ENCODE data around the gene SGSM1. TPM values are rescaled to one million over a fixed set of nuclear protein-coding genes. Genes with fewer than 3 reads are reported as not detected.

SGSM1 gene
- total RNA-seq, 1 experiment from 2014 or later: 4.3 TPM

DNA sequence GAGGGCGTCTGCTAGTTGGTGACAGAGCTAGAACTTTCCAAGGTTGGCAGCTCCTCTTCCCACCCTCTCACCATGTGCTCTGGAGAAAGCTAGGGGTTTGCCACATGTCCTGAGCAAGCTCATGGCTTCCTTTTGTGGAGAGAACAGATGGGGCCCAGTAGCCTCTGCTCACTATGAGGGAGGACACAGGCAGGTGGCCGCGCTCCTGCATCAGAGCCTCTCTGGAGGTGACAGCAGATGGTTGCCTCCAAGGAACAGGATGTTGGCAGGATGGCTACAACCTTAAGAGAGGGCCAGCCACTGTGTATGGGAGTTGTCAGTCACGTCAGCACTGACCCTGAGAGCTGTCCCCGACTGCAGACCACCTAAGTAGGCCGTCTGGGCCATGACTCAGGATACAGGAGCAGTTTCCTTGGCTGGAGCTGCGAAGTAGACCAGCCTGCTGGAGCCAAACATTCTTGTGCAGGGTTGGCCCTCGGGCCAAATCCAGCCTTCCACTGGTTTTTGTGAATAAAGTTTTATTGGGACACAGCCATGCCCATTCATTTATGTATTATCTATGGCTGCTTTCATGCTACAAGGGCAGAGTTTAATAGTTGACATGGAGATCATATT lies 28.0 kb downstream of the SGSM1 start:
- H4K20me1 ChIP-seq (ENCODE audit: control insufficient read depth, insufficient read depth, insufficient read length): no peaks in the 10 kb centered on the region
- H3K56ac ChIP-seq (ENCODE audit: insufficient read length, low read depth, low read length): no peak overlapping the region
- H3K9me3 ChIP-seq (ENCODE audit: control insufficient read depth, low read depth, low read length): no peaks in the 10 kb centered on the region
- no peak overlapping the region for H3K23ac ChIP-seq (ENCODE audit: insufficient read length, low read depth, low read length)
- H2BK12ac ChIP-seq (ENCODE audit: insufficient read length, low read depth, low read length): no peak overlapping the region
- no peak overlapping the region; a peak in 1 of 5 replicates for H3K4me3 Mint-ChIP-seq
- H3K14ac ChIP-seq (ENCODE audit: insufficient read depth, low read length): no peak overlapping the region
- no peaks in the 10 kb centered on the region for H3K79me2 ChIP-seq (ENCODE audit: insufficient read depth, low read length)
- no peak overlapping the region for H2BK15ac ChIP-seq (ENCODE audit: low read depth, low read length)
- H3K4me1 Mint-ChIP-seq: peaks cover 34 to 46% of the 10 kb centered on the region in 2 experiments
- H3K27ac ChIP-seq (ENCODE audit: insufficient read length, low read depth, low read length): no peak overlapping the region
- H4K8ac ChIP-seq (replicated peaks; ENCODE audit: insufficient read length, low read depth, low read length): no peak overlapping the region
- no peak overlapping the region for H2AK5ac ChIP-seq (ENCODE audit: insufficient read length, low read length)
- H3K36me3 Mint-ChIP-seq (ENCODE audit: insufficient read depth in 1 of 3, low read depth in 3 of 3): peaks cover 4 to 16% (median 7%) of the 10 kb centered on the region in 3 experiments; a peak in 4 of 7 replicates
- no peak overlapping the region for H2BK20ac ChIP-seq (ENCODE audit: low read depth, low read length, poor library complexity, severe bottlenecking)
- H3T11ph ChIP-seq (ENCODE audit: low read length): no peak overlapping the region
- no peaks in the 10 kb centered on the region for H3K79me1 ChIP-seq (ENCODE audit: insufficient read depth, low read depth, low read length, poor library complexity, severe bottlenecking)
- no peak overlapping the region for H4K5ac ChIP-seq (ENCODE audit: insufficient read length, low read depth, low read length)
- H2AFZ ChIP-seq (ENCODE audit: low read length): no peak overlapping the region
- no peak overlapping the region for H3K4ac ChIP-seq (ENCODE audit: low read depth, low read length)
- no peaks in the 10 kb centered on the region for H3K27me3 ChIP-seq (ENCODE audit: insufficient read depth, low read length)
- H3K9me3 Mint-ChIP-seq: no peaks in the 10 kb centered on the region
- H3K27me3 Mint-ChIP-seq (ENCODE audit: low read depth): no peaks in the 10 kb centered on the region; the same call in 1 of the 2 replicates
- no peaks in the 10 kb centered on the region for H3K23me2 ChIP-seq (ENCODE audit: insufficient read length, low read depth, low read length, poor library complexity, severe bottlenecking)
- H4K91ac ChIP-seq (ENCODE audit: insufficient read length, low read depth, low read length): no peak overlapping the region
- H3K9ac ChIP-seq (ENCODE audit: extremely low read depth, insufficient read length, low read length): no peak overlapping the region
- no peak for DNase-seq
- peaks cover 4% of the 10 kb centered on the region; the same call in 1 of the 2 replicates for H3K4me1 ChIP-seq (ENCODE audit: insufficient read depth, low read length)
- H2BK5ac ChIP-seq (ENCODE audit: insufficient read length, low read length): no peak overlapping the region
- H3K27ac Mint-ChIP-seq: no peak overlapping the region
- no peak overlapping the region for H2BK120ac ChIP-seq (ENCODE audit: low read depth, low read length, poor library complexity, severe bottlenecking)
- H3K4me2 ChIP-seq (ENCODE audit: insufficient read depth, insufficient read length, low read length): no peak overlapping the region
- WGBS (ENCODE audit: extremely low coverage, insufficient read length, low lambda C conversion rate): no CpG with 5 or more reads among the region's 8 CpGs
- TF ChIP-seq, protein P1, sequence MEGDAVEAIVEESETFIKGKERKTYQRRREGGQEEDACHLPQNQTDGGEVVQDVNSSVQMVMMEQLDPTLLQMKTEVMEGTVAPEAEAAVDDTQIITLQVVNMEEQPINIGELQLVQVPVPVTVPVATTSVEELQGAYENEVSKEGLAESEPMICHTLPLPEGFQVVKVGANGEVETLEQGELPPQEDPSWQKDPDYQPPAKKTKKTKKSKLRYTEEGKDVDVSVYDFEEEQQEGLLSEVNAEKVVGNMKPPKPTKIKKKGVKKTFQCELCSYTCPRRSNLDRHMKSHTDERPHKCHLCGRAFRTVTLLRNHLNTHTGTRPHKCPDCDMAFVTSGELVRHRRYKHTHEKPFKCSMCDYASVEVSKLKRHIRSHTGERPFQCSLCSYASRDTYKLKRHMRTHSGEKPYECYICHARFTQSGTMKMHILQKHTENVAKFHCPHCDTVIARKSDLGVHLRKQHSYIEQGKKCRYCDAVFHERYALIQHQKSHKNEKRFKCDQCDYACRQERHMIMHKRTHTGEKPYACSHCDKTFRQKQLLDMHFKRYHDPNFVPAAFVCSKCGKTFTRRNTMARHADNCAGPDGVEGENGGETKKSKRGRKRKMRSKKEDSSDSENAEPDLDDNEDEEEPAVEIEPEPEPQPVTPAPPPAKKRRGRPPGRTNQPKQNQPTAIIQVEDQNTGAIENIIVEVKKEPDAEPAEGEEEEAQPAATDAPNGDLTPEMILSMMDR (conservative IDR thresholded peaks at IDR 0.05): no peak
- no peak overlapping the region for H3K18ac ChIP-seq (ENCODE audit: insufficient read length, low read depth, low read length)
